ENCODE measurements around the gene SEMA3E. TPM values are rescaled to one million over a fixed set of nuclear protein-coding genes. Genes with fewer than 3 reads are reported as not detected.

Gene SEMA3E
- total and polyA plus RNA-seq, 8 donors, result 0.19 to 9.2 (median 0.93) TPM; not detected in 1

GRCh38 chr7:83429493-83429892 lies 219.4 kb downstream of the SEMA3E start:
- intact Hi-C loops (cut with DNase I; ENCODE audit: low total_unique reads), result no loop called here
- Histone ChIP-seq H3K27ac (no peak overlapping the region), H3K27me3 (no peaks in the 10 kb centered on the region), H3K4me1 (no peaks in the 10 kb centered on the region), H3K36me3 (no peaks in the 10 kb centered on the region), H3K9me3 (no peaks in the 10 kb centered on the region), H3K4me3 (no peak overlapping the region)
- WGBS, 5 donors, result 4 to 17% (median 9%) methylated on average over 2 of the region's 2 CpGs
- DNase-seq, result no peak
- TF ChIP-seq EP300 (IDR thresholded peaks at IDR 0.05), result no peak
- TF ChIP-seq CTCF (IDR thresholded peaks at IDR 0.05), result no peak
- TF ChIP-seq POLR2A (IDR thresholded peaks at IDR 0.05), result no peak
- TF ChIP-seq POLR2AphosphoS5 (IDR thresholded peaks at IDR 0.05), result no peak

- 55 to 92% (median 81%) methylated on average over 1 of the region's 1 CpG for WGBS, 5 donors
- H3K27ac ChIP-seq, result no peak overlapping the region
- H3K27me3 ChIP-seq, result no peaks in the 10 kb centered on the region
- intact Hi-C loops (cut with DNase I; ENCODE audit: low total_unique reads), result no loop called here
- TF ChIP-seq CTCF (IDR thresholded peaks at IDR 0.05) (no peak), POLR2A (IDR thresholded peaks at IDR 0.05) (no peak), EP300 (IDR thresholded peaks at IDR 0.05) (no peak), POLR2AphosphoS5 (IDR thresholded peaks at IDR 0.05) (no peak)
- no peak for DNase-seq
- H3K9me3 ChIP-seq, result no peaks in the 10 kb centered on the region
- no peaks in the 10 kb centered on the region for H3K36me3 ChIP-seq
- no peak overlapping the region for H3K4me3 ChIP-seq
- no peaks in the 10 kb centered on the region for H3K4me1 ChIP-seq
Measured at GRCh38 chr7:83427884-83428283, 221.1 kb downstream of the SEMA3E start.

- intact Hi-C loops (cut with DNase I; ENCODE audit: low total_unique reads), result no loop called here
- TF ChIP-seq EP300 (IDR thresholded peaks at IDR 0.05), result no peak
- TF ChIP-seq POLR2AphosphoS5 (IDR thresholded peaks at IDR 0.05), result no peak
- no peak for TF ChIP-seq CTCF (IDR thresholded peaks at IDR 0.05)
- TF ChIP-seq POLR2A (IDR thresholded peaks at IDR 0.05), result no peak
- Histone ChIP-seq H3K27ac (no peak overlapping the region), H3K36me3 (no peaks in the 10 kb centered on the region), H3K4me3 (no peak overlapping the region), H3K9me3 (no peaks in the 10 kb centered on the region), H3K27me3 (no peaks in the 10 kb centered on the region), H3K4me1 (no peaks in the 10 kb centered on the region)
- WGBS, 5 donors, result 74 to 82% (median 77%) methylated on average over 3 of the region's 3 CpGs
- DNase-seq, result no peak
Measured at GRCh38 chr7:83426325-83426724, 222.6 kb downstream of the SEMA3E start.

DNA sequence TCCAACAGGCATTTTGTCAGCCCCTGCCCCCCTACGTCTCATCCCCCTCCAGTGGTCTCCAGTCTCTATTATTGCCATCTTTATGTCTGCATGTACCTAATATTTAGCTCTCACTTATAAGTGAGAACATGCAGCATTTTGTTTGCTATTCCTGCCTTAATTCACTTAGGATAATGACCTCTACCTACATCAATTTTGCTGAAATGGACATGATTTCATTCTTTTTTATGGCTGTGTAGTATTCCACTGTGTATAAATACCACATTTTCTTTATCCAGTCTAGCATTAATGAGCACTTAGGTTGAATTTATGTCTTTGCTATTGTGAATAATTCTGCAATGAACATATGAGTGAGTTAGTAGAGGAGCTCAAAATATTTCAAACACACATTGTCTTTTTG lies 229.9 kb downstream of the SEMA3E start:
- no peak for DNase-seq
- WGBS, 5 donors, result 68 to 89% (median 85%) methylated on average over 1 of the region's 1 CpG
- intact Hi-C loops (cut with DNase I; ENCODE audit: low total_unique reads), result no loop called here
- no peaks in the 10 kb centered on the region for H3K27me3 ChIP-seq
- H3K9me3 ChIP-seq, result peaks cover 0 to 3% (median 0%) of the 10 kb centered on the region in 4 donors
- no peak overlapping the region for H3K4me3 ChIP-seq
- no peaks in the 10 kb centered on the region for H3K36me3 ChIP-seq
- H3K4me1 ChIP-seq, result no peaks in the 10 kb centered on the region
- no peak overlapping the region for H3K27ac ChIP-seq
- no peak for TF ChIP-seq POLR2AphosphoS5 (IDR thresholded peaks at IDR 0.05)
- no peak for TF ChIP-seq POLR2A (IDR thresholded peaks at IDR 0.05)
- no peak for TF ChIP-seq EP300 (IDR thresholded peaks at IDR 0.05)
- TF ChIP-seq CTCF (IDR thresholded peaks at IDR 0.05), result no peak
